Loucy (cell line): Measurements from ENCODE around the gene PADI6.

Source experiments
- EZH2phosphoT487 ChIP-seq: fragments of 200-600 bp; IDR thresholded peaks from 2 replicates; pipeline ENCODE4 v1.6.1; 2018; ENCODE audit warnings: antibody characterized with exemption, mild to moderate bottlenecking, moderate library complexity, borderline replicate concordance
- TF ChIP-seq, protein P1 (sequence below): fragments of 200-600 bp; sonication (generic); conservative IDR thresholded peaks from 2 replicates; pipeline ENCODE4 v1.5.1; 2014; ENCODE audit warnings: mild to moderate bottlenecking, antibody characterized with exemption, low read length

GRCh38 chr1:17432412-17432811, 60.4 kb downstream of the PADI6 start:
- TF ChIP-seq, protein P1, sequence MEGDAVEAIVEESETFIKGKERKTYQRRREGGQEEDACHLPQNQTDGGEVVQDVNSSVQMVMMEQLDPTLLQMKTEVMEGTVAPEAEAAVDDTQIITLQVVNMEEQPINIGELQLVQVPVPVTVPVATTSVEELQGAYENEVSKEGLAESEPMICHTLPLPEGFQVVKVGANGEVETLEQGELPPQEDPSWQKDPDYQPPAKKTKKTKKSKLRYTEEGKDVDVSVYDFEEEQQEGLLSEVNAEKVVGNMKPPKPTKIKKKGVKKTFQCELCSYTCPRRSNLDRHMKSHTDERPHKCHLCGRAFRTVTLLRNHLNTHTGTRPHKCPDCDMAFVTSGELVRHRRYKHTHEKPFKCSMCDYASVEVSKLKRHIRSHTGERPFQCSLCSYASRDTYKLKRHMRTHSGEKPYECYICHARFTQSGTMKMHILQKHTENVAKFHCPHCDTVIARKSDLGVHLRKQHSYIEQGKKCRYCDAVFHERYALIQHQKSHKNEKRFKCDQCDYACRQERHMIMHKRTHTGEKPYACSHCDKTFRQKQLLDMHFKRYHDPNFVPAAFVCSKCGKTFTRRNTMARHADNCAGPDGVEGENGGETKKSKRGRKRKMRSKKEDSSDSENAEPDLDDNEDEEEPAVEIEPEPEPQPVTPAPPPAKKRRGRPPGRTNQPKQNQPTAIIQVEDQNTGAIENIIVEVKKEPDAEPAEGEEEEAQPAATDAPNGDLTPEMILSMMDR, result no peak
- no peak for TF ChIP-seq EZH2phosphoT487
